Gastroesophageal sphincter (tissue), 4 donors: ENCODE measurements around the gene PTPRU. TPM values are rescaled to one million over a fixed set of nuclear protein-coding genes. Genes with fewer than 3 reads are reported as not detected.

ENCODE experiments used
- ATAC-seq: fragments of 150-250 bp; one replicate; pipeline ENCODE4 v1.9.1; 2016; ENCODE audit warnings: mild to moderate bottlenecking, moderate library complexity
- H3K27ac ChIP-seq, 4 donors: fragments of 200-600 bp; sonication (generic) in 3 of 4; 1 replicate in 3 of 4; 2 replicates in 1 of 4; pipeline ENCODE4 v1.5.1; 2016 to 2019
- H3K27me3 ChIP-seq: fragments of 200-600 bp; sonication (generic); one replicate; pipeline ENCODE4 v1.5.1; 2019
- H3K36me3 ChIP-seq, 2 donors: fragments of 200-600 bp; sonication (generic); one replicate each; pipeline ENCODE4 v1.5.1; 2019; ENCODE audit warnings: control low read depth in 1 of 2
- H3K4me1 ChIP-seq, 3 donors: fragments of 200-600 bp; sonication (generic); 1 replicate in 2 of 3; 2 replicates in 1 of 3; pipeline ENCODE4 v1.5.1; 2016 to 2019; ENCODE audit warnings: control low read depth in 2 of 3
- H3K4me3 ChIP-seq, 2 donors: fragments of 200-600 bp; sonication (generic); one replicate each; pipeline ENCODE4 v1.5.1; 2019; ENCODE audit warnings: mild to moderate bottlenecking in 1 of 2, moderate library complexity in 1 of 2
- H3K9me3 ChIP-seq, 3 donors: fragments of 200-600 bp; sonication (generic); one replicate each; pipeline ENCODE4 v1.5.1; 2017 to 2019; ENCODE audit warnings: control low read depth in 2 of 3
- CTCF ChIP-seq, 4 experiments: fragments of 200-600 bp in 2 of 4; fragments of 450-650 bp in 2 of 4; sonication (generic) in 1 of 4; IDR thresholded peaks; one replicate each; pipeline ENCODE4 v1.5.1; 2017 to 2019; ENCODE audit warnings: antibody characterized with exemption in 4 of 4, mild to moderate bottlenecking in 2 of 4, moderate library complexity in 2 of 4
- EP300 ChIP-seq: sonication (generic); formaldehyde crosslinking; IDR thresholded peaks from one replicate; pipeline ENCODE4 v1.6.1; 2017; ENCODE audit warnings: antibody characterized with exemption, mild to moderate bottlenecking
- POLR2A ChIP-seq, 2 donors: fragments of 450-650 bp; IDR thresholded peaks; one replicate each; pipeline ENCODE4 v1.6.1; 2017; ENCODE audit warnings: antibody characterized with exemption in 2 of 2, mild to moderate bottlenecking in 2 of 2, moderate library complexity in 1 of 2
- POLR2AphosphoS5 ChIP-seq: sonication (generic); formaldehyde crosslinking; IDR thresholded peaks from one replicate; pipeline ENCODE4 v1.6.1; 2017; ENCODE audit warnings: antibody characterized with exemption
- WGBS, 2 donors: methylation state at CpG; one replicate each; pipeline ENCODE4 v1.1.5; 2018; ENCODE audit warnings: low coverage in 1 of 2; 5-methylcytosine and 5-hydroxymethylcytosine counted together
- total RNA-seq, 4 donors: library from RNA; depleted of rRNA; stranded (reverse); fragments of >200 nt; gene quantifications; one replicate each; pipeline ENCODE4 v1.1.0, GENCODE V29; 2016

PTPRU gene
- total RNA-seq, 4 donors from 2014 or later: 11.1 to 30.5 (median 23.7) TPM

- Histone ChIP-seq H3K27me3 (no peaks in the 10 kb centered on the region), H3K9me3 (no peaks in the 10 kb centered on the region), H3K36me3 (peaks cover 0 to 69% of the 10 kb centered on the region in 2 donors), H3K4me1 (no peaks in the 10 kb centered on the region), H3K27ac (no peak overlapping the region), H3K4me3 (no peak overlapping the region)
- ATAC-seq: no peak
- WGBS, 2 donors: 100% methylated on average over 1 of the region's 2 CpGs; no CpG with 5 or more reads in 1 of the 2 donors
- TF ChIP-seq POLR2AphosphoS5 (no peak), CTCF (IDR thresholded peaks at IDR 0.05) (no peak), POLR2A (IDR thresholded peaks at IDR 0.05) (no peak)
Measured at GRCh38 chr1:29321176-29321575, 84.9 kb downstream of the PTPRU start.

GRCh38 chr1:29322147-29322694 is 85.9 kb downstream of the PTPRU start:
- 68 to 80% methylated on average over 3 to 7 of the region's 8 CpGs for WGBS, 2 donors
- H3K27ac ChIP-seq: no peak overlapping the region
- H3K9me3 ChIP-seq: no peaks in the 10 kb centered on the region
- peaks cover 0 to 62% of the 10 kb centered on the region in 2 donors for H3K36me3 ChIP-seq
- no peak for ATAC-seq
- H3K27me3 ChIP-seq: no peaks in the 10 kb centered on the region
- no peaks in the 10 kb centered on the region for H3K4me1 ChIP-seq
- TF ChIP-seq EP300 (no peak), POLR2A (IDR thresholded peaks at IDR 0.05) (no peak), POLR2AphosphoS5 (no peak), CTCF (IDR thresholded peaks at IDR 0.05) (no peak)
- no peak overlapping the region for H3K4me3 ChIP-seq

- no peak for ATAC-seq
- no peak overlapping the region for H3K27ac ChIP-seq
- TF ChIP-seq CTCF (IDR thresholded peaks at IDR 0.05) (no peak), POLR2AphosphoS5 (no peak), POLR2A (IDR thresholded peaks at IDR 0.05) (no peak), EP300 (no peak)
- 100% methylated on average over 2 to 3 of the region's 12 CpGs for WGBS, 2 donors
- no peaks in the 10 kb centered on the region for H3K9me3 ChIP-seq
- H3K27me3 ChIP-seq: no peaks in the 10 kb centered on the region
- peaks cover 0 to 58% of the 10 kb centered on the region in 2 donors for H3K36me3 ChIP-seq
- H3K4me1 ChIP-seq: no peaks in the 10 kb centered on the region
- no peak overlapping the region for H3K4me3 ChIP-seq
Measured at GRCh38 chr1:29322861-29323585, 86.7 kb downstream of the PTPRU start.

GRCh38 chr1:29323636-29324035 is 87.3 kb downstream of the PTPRU start:
- no CpG with 5 or more reads among the region's 8 CpGs for WGBS, 2 donors
- Histone ChIP-seq H3K4me1 (no peaks in the 10 kb centered on the region), H3K27ac (no peak overlapping the region), H3K27me3 (no peaks in the 10 kb centered on the region), H3K9me3 (no peaks in the 10 kb centered on the region), H3K4me3 (no peak overlapping the region), H3K36me3 (peaks cover 0 to 52% of the 10 kb centered on the region in 2 donors)
- TF ChIP-seq CTCF (IDR thresholded peaks at IDR 0.05): no peak
- ATAC-seq: no peak

- H3K27me3 ChIP-seq: peaks cover 2% of the 10 kb centered on the region
- TF ChIP-seq CTCF (IDR thresholded peaks at IDR 0.05) (no peak), POLR2A (IDR thresholded peaks at IDR 0.05) (no peak), EP300 (no peak), POLR2AphosphoS5 (no peak)
- no peak overlapping the region for H3K4me3 ChIP-seq
- peaks cover 0 to 46% of the 10 kb centered on the region in 2 donors for H3K36me3 ChIP-seq
- whole genome bisulfite sequencing, 2 donors: 83 to 90% methylated on average over 2 to 4 of the region's 10 CpGs
- no peaks in the 10 kb centered on the region for H3K4me1 ChIP-seq
- H3K9me3 ChIP-seq: no peaks in the 10 kb centered on the region
- H3K27ac ChIP-seq: no peak overlapping the region
- no peak for ATAC-seq
Measured at GRCh38 chr1:29324202-29324601, 87.9 kb downstream of the PTPRU start.
